GM20000 (cell line): ENCODE results near the gene APOA5.
"Not testable (repeated sequence)": the region's sequence is repeated elsewhere in the genome, so short reads cannot be mapped to it uniquely, and the experiment has no call there.

Experiments used
- DNase-seq: peaks from one replicate; pipeline ENCODE4 v3.0.0; 2012; ENCODE audit warnings: low spot score
- CTCF ChIP-seq: IDR thresholded peaks from 2 replicates; pipeline ENCODE4 v1.5.1; 2012; ENCODE audit warnings: mild to moderate bottlenecking, control low read depth; ENCODE audit errors: extremely low read depth, missing control alignments

Gene APOA5

GRCh38 chr11:116774661-116775060 is 17.0 kb downstream of the APOA5 start:
- no peak for TF ChIP-seq CTCF
- DNase-seq: no peak

GRCh38 chr11:116773203-116774097 is 18.2 kb downstream of the APOA5 start:
- peak; percentile 43 for DNase-seq
- no peak for TF ChIP-seq CTCF

GRCh38 chr11:116772443-116773202 is 19.1 kb downstream of the APOA5 start, which contains the start of gene BUD13:
BUD13 (minus strand) TSS chr11:116772987; CDS start chr11:116772964, 23 bp downstream.
- DNase-seq: peak; percentile 94
- no peak for TF ChIP-seq CTCF

- TF ChIP-seq CTCF: no peak
- DNase-seq: no peak
Observed at GRCh38 chr11:116771935-116772334, 19.7 kb downstream of the APOA5 start.

- DNase-seq: no peak
- no peak for TF ChIP-seq CTCF
Observed at GRCh38 chr11:116762132-116762531, 29.5 kb downstream of the APOA5 start.

- not testable (repeated sequence) for DNase-seq
Observed at GRCh38 chr11:116756044-116756443, 35.6 kb downstream of the APOA5 start.

- TF ChIP-seq CTCF: no peak
- DNase-seq: no peak
Observed at GRCh38 chr11:116750070-116750718, 41.5 kb downstream of the APOA5 start.
